SK-N-SH (cell line): ENCODE results near the gene PDZD2. TPM values are rescaled to one million over a fixed set of nuclear protein-coding genes. Genes with fewer than 3 reads are reported as not detected.

Experiments used
- CTCF ChIA-PET: fragments of 300-600, 350-600 bp; formaldehyde crosslinking; extraction: SDS; loops from one replicate; lab custom pipeline; 2021; lab: Yijun Ruan, JAX
- POLR2A ChIA-PET: fragments of 350-600 bp; sonication (Branson Sonifier 250); formaldehyde crosslinking; extraction: SDS; loops from one replicate; lab custom pipeline; 2020; ENCODE audit warnings: antibody characterized with exemption, inconsistent platforms; lab: Yijun Ruan, JAX
- DNase-seq: peaks from one replicate; pipeline ENCODE4 v3.0.0; 2012
- H2AFZ ChIP-seq: fragments of 200-600 bp; sonication (generic); 2 replicates; pipeline ENCODE4 v1.8.1; 2016; ENCODE audit warnings: antibody characterized with exemption, mild to moderate bottlenecking, low read depth
- H3F3A ChIP-seq: fragments of 200-600 bp; sonication (generic); replicated peaks from 2 replicates; pipeline ENCODE3; 2016; ENCODE audit warnings: antibody characterized with exemption, mild to moderate bottlenecking; ENCODE audit not compliant: insufficient read depth
- H3K27ac ChIP-seq, 2 experiments: fragments of 200-500 bp in 1 of 2; fragments of 200-600 bp in 1 of 2; sonication (Bioruptor generic) in 1 of 2; sonication (generic), shearing (Covaris generic) in 1 of 2; 2 replicates each; pipeline versions ENCODE4 v1.5.1 to v1.6.1; 2014 to 2016; ENCODE audit warnings: low read depth in 2 of 2, inconsistent platforms in 1 of 2, low read length in 1 of 2, mild to moderate bottlenecking in 1 of 2, mixed read lengths in 1 of 2
- H3K27me3 ChIP-seq: fragments of 200-600 bp; sonication (generic), shearing (Covaris generic); 2 replicates; pipeline ENCODE4 v1.6.1; 2016; ENCODE audit warnings: mixed run types; ENCODE audit not compliant: insufficient read depth
- H3K36me3 ChIP-seq, 2 experiments: fragments of 200-500 bp in 1 of 2; fragments of 200-600 bp in 1 of 2; sonication (Bioruptor generic) in 1 of 2; sonication (generic) in 1 of 2; replicated peaks in 1 of 2; 2 replicates each; pipeline versions ENCODE3 to v1.5.1; 2014 to 2016; ENCODE audit warnings: low read length in 1 of 2, mild to moderate bottlenecking in 1 of 2; ENCODE audit not compliant: insufficient read depth in 2 of 2, control insufficient read depth in 1 of 2
- H3K4me1 ChIP-seq, 2 experiments: fragments of 200-500 bp in 1 of 2; fragments of 200-600 bp in 1 of 2; sonication (Bioruptor generic) in 1 of 2; sonication (generic), shearing (Covaris generic) in 1 of 2; 2 replicates each; pipeline versions ENCODE4 v1.5.1 to v1.6.1; 2014 to 2016; ENCODE audit warnings: low read depth in 1 of 2, low read length in 1 of 2, mixed run types in 1 of 2; ENCODE audit not compliant: insufficient read depth in 2 of 2, control insufficient read depth in 1 of 2
- H3K4me2 ChIP-seq: fragments of 200-600 bp; sonication (generic), shearing (Covaris generic); 2 replicates; pipeline ENCODE4 v1.6.1; 2017; ENCODE audit warnings: mixed run types
- H3K4me3 ChIP-seq, 2 experiments: fragments of 200-500 bp in 1 of 2; fragments of 200-600 bp in 1 of 2; sonication (Bioruptor generic) in 1 of 2; sonication (generic), shearing (Covaris generic) in 1 of 2; 2 replicates each; pipeline versions ENCODE4 v1.5.1 to v1.8.1; 2014 to 2016; ENCODE audit warnings: low read depth in 2 of 2, inconsistent platforms in 1 of 2, low read length in 1 of 2, mild to moderate bottlenecking in 1 of 2, mixed read lengths in 1 of 2, moderate library complexity in 1 of 2
- H3K79me2 ChIP-seq: fragments of 200-600 bp; sonication (generic); 2 replicates; pipeline ENCODE4 v1.8.1; 2017; ENCODE audit warnings: mild to moderate bottlenecking; ENCODE audit not compliant: insufficient read depth
- H3K9ac ChIP-seq: fragments of 200-600 bp; sonication (generic); 2 replicates; pipeline ENCODE4 v1.6.1; 2017; ENCODE audit warnings: mixed run types
- H3K9me2 ChIP-seq: fragments of 200-600 bp; sonication (generic); 2 replicates; pipeline ENCODE4 v1.6.1; 2017; ENCODE audit warnings: mixed run types
- H3K9me3 ChIP-seq: fragments of 200-600 bp; sonication (generic); 2 replicates; pipeline ENCODE4 v1.6.1; 2017; ENCODE audit warnings: mixed run types, mild to moderate bottlenecking, moderate library complexity
- H4K20me1 ChIP-seq: fragments of 200-600 bp; sonication (generic); 2 replicates; pipeline ENCODE4 v1.6.1; 2017; ENCODE audit warnings: mild to moderate bottlenecking, mixed run types; ENCODE audit not compliant: insufficient read depth
- CHD2 ChIP-seq: fragments of 150-350 bp; IDR thresholded peaks from 2 replicates; pipeline ENCODE4 v1.6.1; 2018; ENCODE audit warnings: low read length; ENCODE audit not compliant: partially characterized antibody
- EP300 ChIP-seq, 2 experiments: IDR thresholded peaks; 2 replicates each; pipeline versions ENCODE4 v1.4.0 to v1.6.1; 2012; ENCODE audit warnings: borderline replicate concordance in 1 of 2, low read depth in 1 of 2, low read length in 1 of 2
- EZH2phosphoT487 ChIP-seq: fragments of 200-600 bp; sonication (generic); IDR thresholded peaks from 2 replicates; pipeline ENCODE4 v1.6.1; 2017; ENCODE audit warnings: low read depth, mixed run types, mild to moderate bottlenecking, antibody characterized with exemption, moderate library complexity, borderline replicate concordance
- FOXJ3 ChIP-seq: sonication (generic); formaldehyde crosslinking; IDR thresholded peaks from 2 replicates; pipeline ENCODE4 v1.5.1; 2020; ENCODE audit warnings: mild to moderate bottlenecking, missing genetic modification reagents
- FOXM1 ChIP-seq: IDR thresholded peaks from 2 replicates; pipeline ENCODE4 v1.4.0; 2012; ENCODE audit warnings: low read depth, mild to moderate bottlenecking
- GATA2 ChIP-seq: sonication (generic); formaldehyde crosslinking; IDR thresholded peaks from 2 replicates; pipeline ENCODE4 v1.5.0; 2020; ENCODE audit warnings: mild to moderate bottlenecking, missing genetic modification reagents
- JUND ChIP-seq: IDR thresholded peaks from 2 replicates; pipeline ENCODE4 v1.4.0; 2012
- MEF2A ChIP-seq: IDR thresholded peaks from 2 replicates; pipeline ENCODE4 v1.4.0; 2012; ENCODE audit warnings: low read depth, borderline replicate concordance
- NFIC ChIP-seq: IDR thresholded peaks from 2 replicates; pipeline ENCODE4 v1.4.0; 2012; ENCODE audit warnings: borderline replicate concordance
- POLR2AphosphoS5 ChIP-seq: IDR thresholded peaks from 2 replicates; pipeline ENCODE4 v1.6.1; 2012; ENCODE audit warnings: low read depth, low read length
- RAD21 ChIP-seq: IDR thresholded peaks from 2 replicates; pipeline ENCODE4 v1.6.1; 2012; ENCODE audit warnings: mild to moderate bottlenecking, low read length
- RFX5 ChIP-seq: IDR thresholded peaks from 2 replicates; pipeline ENCODE4 v1.6.1; 2012; ENCODE audit warnings: mild to moderate bottlenecking, improper control_type of control experiment, low read length
- RXRA ChIP-seq: IDR thresholded peaks from 2 replicates; pipeline ENCODE4 v1.4.0; 2012; ENCODE audit warnings: low read depth, mild to moderate bottlenecking, borderline replicate concordance
- SIN3A ChIP-seq: IDR thresholded peaks from 2 replicates; pipeline ENCODE4 v1.6.1; 2012; ENCODE audit warnings: low read depth, mild to moderate bottlenecking, low read length, moderate library complexity, borderline replicate concordance
- SMC3 ChIP-seq: IDR thresholded peaks from 2 replicates; pipeline ENCODE4 v1.6.1; 2012; ENCODE audit warnings: low read depth, low read length, improper control_type of control experiment
- TAF1 ChIP-seq: IDR thresholded peaks from 2 replicates; pipeline ENCODE4 v1.6.1; 2012; ENCODE audit warnings: low read depth, mild to moderate bottlenecking, low read length, moderate library complexity, borderline replicate concordance
- WGBS: methylation state at CpG from one replicate; pipeline ENCODE4 v1.1.6; 2017; ENCODE audit warnings: low lambda C conversion rate; 5-methylcytosine and 5-hydroxymethylcytosine counted together
- polyA plus RNA-seq, 3 experiments: library from polyadenylated mRNA; depleted of rRNA; stranded (reverse); fragments of >200 nt; gene quantifications; 2 replicates each; pipeline ENCODE4 v1.2.3, GENCODE V29; 2012
- TF ChIP-seq, protein P1 (sequence below): IDR thresholded peaks from 2 replicates; pipeline ENCODE4 v1.4.0; 2012; ENCODE audit warnings: low read depth, borderline replicate concordance
- TF ChIP-seq, protein P2 (sequence below): IDR thresholded peaks from 2 replicates; pipeline ENCODE4 v1.6.1; 2012; ENCODE audit warnings: mild to moderate bottlenecking, low read depth, low read length, moderate library complexity
- TF ChIP-seq, protein P3 (sequence below): fragments of 200-600 bp; sonication (generic); IDR thresholded peaks from 2 replicates; pipeline ENCODE4 v1.6.1; 2017; ENCODE audit warnings: antibody characterized with exemption, mild to moderate bottlenecking, moderate library complexity
- TF ChIP-seq, protein P4 (sequence below): fragments of 150-350 bp; IDR thresholded peaks from 2 replicates; pipeline ENCODE4 v1.6.1; 2016; ENCODE audit warnings: mild to moderate bottlenecking, low read depth, low read length

The PDZD2 gene
- polyA plus RNA-seq, 1 of the 3 experiments (the other 2 are of a cell fraction) = 0.13 TPM

DNA sequence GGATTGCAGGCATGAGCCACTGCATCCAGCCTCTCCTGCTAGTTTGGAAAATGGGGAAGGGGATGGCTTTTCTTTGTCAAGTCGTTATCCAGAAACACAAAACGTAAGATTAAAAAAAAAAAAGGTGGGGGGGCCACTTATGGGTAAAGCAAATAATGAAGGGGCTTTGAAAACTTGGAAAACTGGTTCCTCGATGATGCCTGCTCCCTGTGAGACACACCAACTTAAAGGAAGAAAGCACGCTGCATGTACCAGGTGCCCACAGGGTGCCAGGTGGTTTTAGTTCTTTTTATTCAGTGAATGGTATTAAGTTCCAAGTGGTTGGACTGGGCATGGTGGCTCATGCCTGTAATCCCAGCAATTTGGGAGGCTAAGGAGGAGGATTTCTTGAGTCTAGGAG is 365.1 kb downstream of the PDZD2 start:
- WGBS = 51% methylated on average over 4 of the region's 4 CpGs
- TF ChIP-seq EP300 (IDR thresholded peaks at IDR 0.05; ENCODE audit: borderline replicate concordance in 1 of 2, low read depth in 1 of 2, low read length in 1 of 2) (no peak), GATA2 (CRISPR knock-in tag) (no peak)
- TF ChIP-seq, protein P1, sequence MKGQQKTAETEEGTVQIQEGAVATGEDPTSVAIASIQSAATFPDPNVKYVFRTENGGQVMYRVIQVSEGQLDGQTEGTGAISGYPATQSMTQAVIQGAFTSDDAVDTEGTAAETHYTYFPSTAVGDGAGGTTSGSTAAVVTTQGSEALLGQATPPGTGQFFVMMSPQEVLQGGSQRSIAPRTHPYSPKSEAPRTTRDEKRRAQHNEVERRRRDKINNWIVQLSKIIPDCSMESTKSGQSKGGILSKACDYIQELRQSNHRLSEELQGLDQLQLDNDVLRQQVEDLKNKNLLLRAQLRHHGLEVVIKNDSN = no peak
- TF ChIP-seq, all 33 proteins: peak for 0
- Histone ChIP-seq H3K4me2 (no peak overlapping the region), H3K4me3 (no peak overlapping the region), H3F3A (no peaks in the 10 kb centered on the region), H3K27me3 (no peaks in the 10 kb centered on the region), H3K27ac (no peak overlapping the region), H3K9me3 (no peaks in the 10 kb centered on the region), H4K20me1 (no peaks in the 10 kb centered on the region), H3K36me3 (no peaks in the 10 kb centered on the region), H3K4me1 (no peaks in the 10 kb centered on the region), H3K79me2 (no peaks in the 10 kb centered on the region), H3K9me2 (no peaks in the 10 kb centered on the region), H2AFZ (no peak overlapping the region), H3K9ac (no peak overlapping the region)
- POLR2A ChIA-PET = no interaction called here
- no peak for DNase-seq
- CTCF ChIA-PET = no interaction called here

DNA sequence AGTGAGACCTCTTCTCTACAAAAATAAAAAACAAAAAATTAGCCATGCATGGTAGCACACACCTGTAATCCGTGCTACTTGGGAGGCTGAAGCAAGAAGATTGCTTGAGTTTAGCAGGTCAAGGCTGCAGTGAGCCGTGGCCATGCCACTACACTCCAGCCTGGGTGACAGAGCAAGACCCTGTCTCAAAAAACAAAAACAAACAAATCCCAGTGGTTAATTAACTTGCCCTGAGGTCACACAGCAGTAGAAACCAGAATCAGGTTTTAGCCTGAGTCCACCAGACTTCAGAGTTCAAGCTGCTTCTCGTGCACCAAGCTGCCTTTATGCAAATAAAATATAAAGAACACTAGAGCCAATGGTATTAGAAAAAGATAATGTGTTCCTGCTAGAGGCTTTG is 365.5 kb downstream of the PDZD2 start:
- no peaks in the 10 kb centered on the region for H3K79me2 ChIP-seq
- H3K36me3 ChIP-seq = no peaks in the 10 kb centered on the region
- H3K4me2 ChIP-seq = no peak overlapping the region
- no peaks in the 10 kb centered on the region for H3F3A ChIP-seq
- POLR2A ChIA-PET = no interaction called here
- H3K4me1 ChIP-seq = no peaks in the 10 kb centered on the region
- H3K9me2 ChIP-seq = no peaks in the 10 kb centered on the region
- TF ChIP-seq, protein P2, sequence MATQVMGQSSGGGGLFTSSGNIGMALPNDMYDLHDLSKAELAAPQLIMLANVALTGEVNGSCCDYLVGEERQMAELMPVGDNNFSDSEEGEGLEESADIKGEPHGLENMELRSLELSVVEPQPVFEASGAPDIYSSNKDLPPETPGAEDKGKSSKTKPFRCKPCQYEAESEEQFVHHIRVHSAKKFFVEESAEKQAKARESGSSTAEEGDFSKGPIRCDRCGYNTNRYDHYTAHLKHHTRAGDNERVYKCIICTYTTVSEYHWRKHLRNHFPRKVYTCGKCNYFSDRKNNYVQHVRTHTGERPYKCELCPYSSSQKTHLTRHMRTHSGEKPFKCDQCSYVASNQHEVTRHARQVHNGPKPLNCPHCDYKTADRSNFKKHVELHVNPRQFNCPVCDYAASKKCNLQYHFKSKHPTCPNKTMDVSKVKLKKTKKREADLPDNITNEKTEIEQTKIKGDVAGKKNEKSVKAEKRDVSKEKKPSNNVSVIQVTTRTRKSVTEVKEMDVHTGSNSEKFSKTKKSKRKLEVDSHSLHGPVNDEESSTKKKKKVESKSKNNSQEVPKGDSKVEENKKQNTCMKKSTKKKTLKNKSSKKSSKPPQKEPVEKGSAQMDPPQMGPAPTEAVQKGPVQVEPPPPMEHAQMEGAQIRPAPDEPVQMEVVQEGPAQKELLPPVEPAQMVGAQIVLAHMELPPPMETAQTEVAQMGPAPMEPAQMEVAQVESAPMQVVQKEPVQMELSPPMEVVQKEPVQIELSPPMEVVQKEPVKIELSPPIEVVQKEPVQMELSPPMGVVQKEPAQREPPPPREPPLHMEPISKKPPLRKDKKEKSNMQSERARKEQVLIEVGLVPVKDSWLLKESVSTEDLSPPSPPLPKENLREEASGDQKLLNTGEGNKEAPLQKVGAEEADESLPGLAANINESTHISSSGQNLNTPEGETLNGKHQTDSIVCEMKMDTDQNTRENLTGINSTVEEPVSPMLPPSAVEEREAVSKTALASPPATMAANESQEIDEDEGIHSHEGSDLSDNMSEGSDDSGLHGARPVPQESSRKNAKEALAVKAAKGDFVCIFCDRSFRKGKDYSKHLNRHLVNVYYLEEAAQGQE = no peak
- TF ChIP-seq SIN3A = no peak
- no peak for TF ChIP-seq RAD21
- TF ChIP-seq MEF2A = no peak
- TF ChIP-seq JUND = no peak
- TF ChIP-seq CHD2 = no peak
- TF ChIP-seq RXRA = no peak
- TF ChIP-seq FOXJ3 (CRISPR knock-in tag) = no peak
- TF ChIP-seq, protein P3, sequence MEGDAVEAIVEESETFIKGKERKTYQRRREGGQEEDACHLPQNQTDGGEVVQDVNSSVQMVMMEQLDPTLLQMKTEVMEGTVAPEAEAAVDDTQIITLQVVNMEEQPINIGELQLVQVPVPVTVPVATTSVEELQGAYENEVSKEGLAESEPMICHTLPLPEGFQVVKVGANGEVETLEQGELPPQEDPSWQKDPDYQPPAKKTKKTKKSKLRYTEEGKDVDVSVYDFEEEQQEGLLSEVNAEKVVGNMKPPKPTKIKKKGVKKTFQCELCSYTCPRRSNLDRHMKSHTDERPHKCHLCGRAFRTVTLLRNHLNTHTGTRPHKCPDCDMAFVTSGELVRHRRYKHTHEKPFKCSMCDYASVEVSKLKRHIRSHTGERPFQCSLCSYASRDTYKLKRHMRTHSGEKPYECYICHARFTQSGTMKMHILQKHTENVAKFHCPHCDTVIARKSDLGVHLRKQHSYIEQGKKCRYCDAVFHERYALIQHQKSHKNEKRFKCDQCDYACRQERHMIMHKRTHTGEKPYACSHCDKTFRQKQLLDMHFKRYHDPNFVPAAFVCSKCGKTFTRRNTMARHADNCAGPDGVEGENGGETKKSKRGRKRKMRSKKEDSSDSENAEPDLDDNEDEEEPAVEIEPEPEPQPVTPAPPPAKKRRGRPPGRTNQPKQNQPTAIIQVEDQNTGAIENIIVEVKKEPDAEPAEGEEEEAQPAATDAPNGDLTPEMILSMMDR = no peak
- TF ChIP-seq POLR2AphosphoS5 = no peak
- no peak for TF ChIP-seq SMC3
- no peak for TF ChIP-seq EZH2phosphoT487
- TF ChIP-seq GATA2 (CRISPR knock-in tag) = no peak
- TF ChIP-seq, protein P4, sequence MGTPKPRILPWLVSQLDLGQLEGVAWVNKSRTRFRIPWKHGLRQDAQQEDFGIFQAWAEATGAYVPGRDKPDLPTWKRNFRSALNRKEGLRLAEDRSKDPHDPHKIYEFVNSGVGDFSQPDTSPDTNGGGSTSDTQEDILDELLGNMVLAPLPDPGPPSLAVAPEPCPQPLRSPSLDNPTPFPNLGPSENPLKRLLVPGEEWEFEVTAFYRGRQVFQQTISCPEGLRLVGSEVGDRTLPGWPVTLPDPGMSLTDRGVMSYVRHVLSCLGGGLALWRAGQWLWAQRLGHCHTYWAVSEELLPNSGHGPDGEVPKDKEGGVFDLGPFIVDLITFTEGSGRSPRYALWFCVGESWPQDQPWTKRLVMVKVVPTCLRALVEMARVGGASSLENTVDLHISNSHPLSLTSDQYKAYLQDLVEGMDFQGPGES = no peak
- no peak for TF ChIP-seq TAF1
- TF ChIP-seq NFIC = no peak
- no peak for TF ChIP-seq FOXM1
- no peak for TF ChIP-seq RFX5
- no peak overlapping the region for H3K4me3 ChIP-seq
- CTCF ChIA-PET = interaction anchor here (0.8 kb wide), 1 partner anchor 180 kb away, joined by 3 read pairs; no protein-coding TSS in a partner anchor
- H3K27me3 ChIP-seq = no peaks in the 10 kb centered on the region
- H4K20me1 ChIP-seq = no peaks in the 10 kb centered on the region
- 50% methylated on average over 3 of the region's 3 CpGs for WGBS
- H2AFZ ChIP-seq = no peak overlapping the region
- H3K27ac ChIP-seq = no peak overlapping the region
- DNase-seq = no peak
- H3K9ac ChIP-seq = no peak overlapping the region
- no peaks in the 10 kb centered on the region for H3K9me3 ChIP-seq
